Measurements from ENCODE around the gene CEP44. TPM values are rescaled to one million over a fixed set of nuclear protein-coding genes. Genes with fewer than 3 reads are reported as not detected.

Gene CEP44
- polyA plus RNA-seq, 6 donors from 2014 or later, result 6.9 to 15.5 (median 12.0) TPM

DNA sequence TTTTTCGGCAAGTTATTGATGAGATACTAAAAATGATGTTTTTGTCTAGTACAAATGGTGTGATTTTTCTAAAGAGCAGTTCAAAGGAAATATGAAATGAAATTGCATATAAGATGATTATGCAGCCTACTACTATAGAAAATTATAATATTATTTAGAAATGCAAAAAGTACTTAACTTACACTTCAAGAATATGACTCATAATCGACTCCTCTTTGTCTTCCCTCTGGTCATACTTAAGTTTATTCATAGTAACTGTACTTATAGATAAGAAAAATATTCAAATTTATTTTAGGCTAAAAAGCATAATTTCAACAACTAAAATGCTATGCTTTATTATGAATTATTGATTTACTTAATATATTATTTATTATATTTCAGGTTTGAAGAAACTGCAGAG lies 33.2 kb downstream of the CEP44 start:
- H3K4me1 Mint-ChIP-seq, result no peaks in the 10 kb centered on the region
- no peak overlapping the region for H3K4me3 Mint-ChIP-seq
- H3K27me3 Mint-ChIP-seq, result no peaks in the 10 kb centered on the region
- ATAC-seq (ENCODE audit: low read depth in 2 of 2) (no peak), DNase-seq (no peak)
- H3K9me3 Mint-ChIP-seq, result no peaks in the 10 kb centered on the region
- H3K36me3 Mint-ChIP-seq, result peaks cover 6 to 10% of the 10 kb centered on the region in 2 donors
- no peak overlapping the region for H3K27ac Mint-ChIP-seq

- Mint-ChIP-seq H3K27me3 (no peaks in the 10 kb centered on the region), H3K9me3 (no peaks in the 10 kb centered on the region), H3K4me1 (no peaks in the 10 kb centered on the region), H3K27ac (no peak overlapping the region), H3K36me3 (peaks cover 6 to 8% of the 10 kb centered on the region in 2 donors), H3K4me3 (no peak overlapping the region)
- ATAC-seq (ENCODE audit: low read depth in 2 of 2) (no peak), DNase-seq (no peak)
Measured at GRCh38 chr4:174317531-174317930, 33.8 kb downstream of the CEP44 start.

GRCh38 chr4:174318829-174319764 lies 35.4 kb downstream of the CEP44 start:
- peak; percentile 13 for DNase-seq
- no peak for ATAC-seq (ENCODE audit: low read depth in 2 of 2)
- no peak overlapping the region for H3K4me3 Mint-ChIP-seq
- H3K27ac Mint-ChIP-seq, result no peak overlapping the region
- no peaks in the 10 kb centered on the region for H3K9me3 Mint-ChIP-seq
- H3K36me3 Mint-ChIP-seq, result peaks cover 0 to 6% of the 10 kb centered on the region in 2 donors
- no peaks in the 10 kb centered on the region for H3K4me1 Mint-ChIP-seq
- no peaks in the 10 kb centered on the region for H3K27me3 Mint-ChIP-seq

- H3K4me1 Mint-ChIP-seq, result no peaks in the 10 kb centered on the region
Measured at GRCh38 chr4:174320494-174321199, 36.9 kb downstream of the CEP44 start.

DNA sequence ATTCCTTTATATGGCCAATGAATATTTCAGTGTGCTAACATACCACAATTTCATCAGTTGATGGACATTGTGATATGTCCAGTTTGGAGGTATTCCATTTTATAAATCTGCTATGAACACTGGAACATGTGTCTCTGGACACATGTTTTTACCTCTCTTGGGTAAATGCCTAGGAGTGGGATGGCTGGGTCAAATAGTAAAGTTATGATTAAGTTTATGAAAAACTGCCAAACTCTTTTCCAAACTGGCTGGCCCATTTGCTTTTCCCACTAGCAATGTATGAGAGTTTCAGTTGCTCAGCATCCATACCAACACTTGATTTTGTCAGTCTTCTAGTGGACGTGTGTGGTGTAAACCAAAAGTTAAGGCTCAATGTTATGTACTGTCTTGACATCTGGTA lies 40.5 kb downstream of the CEP44 start:
- H3K36me3 Mint-ChIP-seq, result no peaks in the 10 kb centered on the region
- DNase-seq, result no peak

More at GRCh38 chr4:174320494-174321199, 36.9 kb downstream of the CEP44 start:
- ATAC-seq (ENCODE audit: low read depth in 2 of 2) (no peak), DNase-seq (no peak)
- Mint-ChIP-seq H3K36me3 (no peaks in the 10 kb centered on the region), H3K27ac (peak overlapping the region in 2 of 6 donors; percentile 7 to 79), H3K9me3 (no peaks in the 10 kb centered on the region), H3K27me3 (no peaks in the 10 kb centered on the region), H3K4me3 (peak overlapping the region in 1 of 8 donors; percentile 48)

DNA sequence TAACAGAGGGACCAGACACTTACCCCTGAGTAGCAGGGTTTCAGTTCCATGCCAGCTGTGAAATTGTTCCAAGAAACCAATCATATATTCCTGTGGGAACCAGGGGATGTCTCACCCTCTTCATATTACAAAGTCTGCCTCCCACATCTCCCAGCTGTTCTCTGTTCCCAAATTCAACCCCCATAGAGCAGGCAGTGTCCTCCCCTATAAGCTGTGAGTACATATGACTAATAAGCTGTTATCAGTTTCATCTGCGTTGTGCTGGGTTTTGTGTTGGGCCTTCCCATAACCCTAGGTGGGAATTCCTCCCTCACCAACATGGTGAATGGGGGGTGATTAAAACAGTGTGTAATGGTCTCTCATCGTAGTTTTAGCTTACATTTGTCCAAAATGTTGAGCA lies 41.0 kb downstream of the CEP44 start:
- Mint-ChIP-seq H3K9me3 (no peaks in the 10 kb centered on the region), H3K4me3 (no peak overlapping the region), H3K36me3 (no peaks in the 10 kb centered on the region), H3K27me3 (no peaks in the 10 kb centered on the region), H3K4me1 (no peaks in the 10 kb centered on the region), H3K27ac (peak overlapping the region in 1 of 6 donors; percentile 36)
- ATAC-seq (ENCODE audit: low read depth in 2 of 2) (no peak), DNase-seq (no peak)

More for the DNA sequence above, 40.5 kb downstream of the CEP44 start:
- Mint-ChIP-seq H3K27ac (no peak overlapping the region), H3K9me3 (no peaks in the 10 kb centered on the region), H3K27me3 (no peaks in the 10 kb centered on the region), H3K4me1 (no peaks in the 10 kb centered on the region), H3K4me3 (no peak overlapping the region)
- no peak for ATAC-seq (ENCODE audit: low read depth in 2 of 2)

DNA sequence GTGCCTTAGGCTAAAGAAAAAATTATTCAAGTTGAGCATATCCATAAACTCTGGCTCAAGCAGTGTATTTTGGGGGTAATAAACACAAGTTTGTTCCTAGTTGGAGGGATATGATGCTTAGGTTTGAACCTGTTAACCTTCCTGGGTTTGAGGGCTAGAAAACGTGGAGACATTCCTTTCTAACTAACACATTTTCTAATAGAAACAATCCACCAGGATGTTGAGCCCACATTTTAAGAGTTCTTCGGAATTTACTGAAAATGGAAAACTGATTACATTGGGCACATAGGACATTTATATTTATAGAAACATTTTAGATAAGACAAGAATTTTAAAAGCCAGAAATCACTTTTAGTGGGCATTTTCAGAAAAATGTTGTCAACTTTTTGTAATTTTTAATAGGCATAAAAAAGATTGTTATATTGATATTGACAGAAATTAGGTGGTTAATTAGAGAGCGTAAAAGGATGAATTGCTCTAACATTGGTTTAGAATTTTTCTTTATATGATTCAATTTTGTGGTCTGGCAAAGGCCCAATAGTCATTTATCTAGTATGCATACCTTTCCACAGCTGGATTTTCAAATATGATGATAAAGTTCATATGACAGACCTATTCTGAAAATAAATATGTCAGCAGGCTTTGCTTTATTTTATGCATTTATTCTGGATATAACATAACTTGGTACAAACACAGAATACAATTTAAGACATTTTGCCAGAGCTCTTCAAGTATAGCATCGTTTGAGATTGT lies 49.2 kb downstream of the CEP44 start:
- no peak for DNase-seq
- H3K9me3 Mint-ChIP-seq, result no peaks in the 10 kb centered on the region
- H3K36me3 Mint-ChIP-seq, result no peaks in the 10 kb centered on the region
- H3K4me3 Mint-ChIP-seq, result no peak overlapping the region
- no peaks in the 10 kb centered on the region for H3K27me3 Mint-ChIP-seq
- no peak for ATAC-seq (ENCODE audit: low read depth in 2 of 2)
- H3K27ac Mint-ChIP-seq, result no peak overlapping the region
- H3K4me1 Mint-ChIP-seq, result no peaks in the 10 kb centered on the region

DNA sequence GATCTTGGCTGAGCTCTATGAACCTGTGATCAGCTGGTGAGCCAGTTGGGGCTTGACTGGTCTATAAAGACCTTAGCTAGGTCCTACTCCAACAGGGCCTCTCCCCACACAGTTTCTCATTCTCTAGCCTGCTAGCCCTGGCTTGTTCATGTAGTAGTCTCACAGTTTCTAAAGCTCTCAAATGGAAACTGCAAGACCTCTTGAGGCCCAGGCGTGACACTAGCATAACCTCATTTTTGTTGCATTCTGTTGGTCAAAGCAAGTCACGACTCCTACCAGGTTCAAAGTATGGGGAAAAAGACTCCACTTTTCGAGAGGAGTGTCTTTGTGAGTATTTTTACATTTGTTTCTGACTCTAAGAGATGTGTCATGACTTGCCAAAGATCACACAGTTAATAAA lies 50.9 kb downstream of the CEP44 start:
- no peaks in the 10 kb centered on the region for H3K36me3 Mint-ChIP-seq
- no peak for DNase-seq
- no peak overlapping the region for H3K4me3 Mint-ChIP-seq
- H3K27me3 Mint-ChIP-seq, result no peaks in the 10 kb centered on the region
- no peaks in the 10 kb centered on the region for H3K4me1 Mint-ChIP-seq
- no peak for ATAC-seq (ENCODE audit: low read depth in 2 of 2)
- no peak overlapping the region for H3K27ac Mint-ChIP-seq
- H3K9me3 Mint-ChIP-seq, result no peaks in the 10 kb centered on the region

DNA sequence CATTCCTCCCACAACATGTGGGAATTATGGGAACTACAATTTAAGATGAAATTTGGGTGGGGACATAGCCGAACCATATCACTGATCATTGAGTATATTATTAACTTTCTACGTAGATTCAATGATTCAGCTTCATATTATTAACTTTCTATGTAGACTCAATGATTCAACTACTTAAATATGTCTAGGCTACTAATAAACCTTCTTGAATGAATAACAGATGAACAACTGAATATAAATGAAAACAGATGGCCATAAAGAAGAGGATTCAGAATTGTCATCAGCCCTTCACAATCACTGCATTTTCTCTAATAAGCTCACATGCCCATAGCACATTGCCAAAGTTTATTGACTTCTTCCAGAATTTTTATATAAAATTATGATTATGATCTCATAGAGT lies 57.0 kb downstream of the CEP44 start:
- Mint-ChIP-seq H3K27me3 (peaks cover 7 to 14% (median 8%) of the 10 kb centered on the region in 3 donors), H3K4me1 (no peaks in the 10 kb centered on the region), H3K27ac (no peak overlapping the region), H3K36me3 (no peaks in the 10 kb centered on the region), H3K9me3 (peaks cover 0 to 4% (median 0%) of the 10 kb centered on the region in 7 donors), H3K4me3 (no peak overlapping the region)
- ATAC-seq (ENCODE audit: low read depth in 2 of 2), result no peak
- DNase-seq, result no peak

DNA sequence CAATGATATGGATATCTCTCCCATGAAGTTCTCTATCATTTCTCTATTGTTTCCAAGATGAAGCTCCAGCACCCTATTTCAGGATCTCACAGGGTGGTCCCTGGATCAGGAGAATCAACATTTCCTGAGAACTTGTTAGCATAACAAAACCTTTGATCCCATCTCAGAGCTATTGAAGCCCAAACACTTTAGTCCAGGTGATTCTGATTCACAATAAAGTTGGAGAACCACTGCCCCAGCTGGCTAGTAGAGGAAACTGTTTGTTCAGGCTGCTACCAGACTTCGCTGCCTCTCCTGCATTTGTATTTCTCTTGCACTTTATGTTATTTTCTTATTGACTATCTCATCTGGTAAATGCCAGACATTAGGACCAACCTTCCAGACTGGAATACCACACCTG lies 65.4 kb downstream of the CEP44 start:
- DNase-seq (no peak), ATAC-seq (ENCODE audit: low read depth in 2 of 2) (no peak)
- Mint-ChIP-seq H3K4me1 (no peaks in the 10 kb centered on the region), H3K36me3 (peaks cover 14 to 31% of the 10 kb centered on the region in 2 donors), H3K27me3 (peaks cover 22 to 37% (median 35%) of the 10 kb centered on the region in 3 donors), H3K4me3 (no peak overlapping the region), H3K27ac (no peak overlapping the region), H3K9me3 (peaks cover 5 to 25% (median 12%) of the 10 kb centered on the region in 7 donors)

GRCh38 chr4:174352061-174352819 lies 68.5 kb downstream of the CEP44 start:
- Mint-ChIP-seq H3K9me3 (peaks cover 4 to 24% (median 8%) of the 10 kb centered on the region in 7 donors), H3K27ac (no peak overlapping the region), H3K36me3 (peaks cover 12 to 27% of the 10 kb centered on the region in 2 donors), H3K4me3 (no peak overlapping the region), H3K4me1 (no peaks in the 10 kb centered on the region), H3K27me3 (peaks cover 22 to 25% (median 23%) of the 10 kb centered on the region in 3 donors)
- no peak for ATAC-seq (ENCODE audit: low read depth in 2 of 2)
- DNase-seq, result no peak

DNA sequence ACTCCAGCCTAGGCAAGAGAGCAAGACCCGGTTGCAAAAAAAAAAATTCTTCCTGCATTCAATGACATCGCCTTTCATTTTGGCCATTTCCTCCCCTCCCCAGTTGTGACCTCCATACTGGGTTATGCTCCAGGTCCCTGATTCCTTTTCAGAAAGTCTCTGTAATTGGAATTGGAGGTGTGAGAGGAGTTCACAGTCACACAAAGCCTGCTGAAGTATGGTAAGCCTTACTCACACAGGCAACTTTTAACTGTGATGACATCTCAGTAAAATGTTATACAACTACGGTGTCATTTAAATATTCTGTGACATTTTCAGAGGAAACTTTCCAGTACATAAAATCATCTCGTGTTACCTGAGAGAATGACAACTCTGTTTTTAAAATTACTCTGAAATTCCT lies 73.6 kb downstream of the CEP44 start:
- Mint-ChIP-seq H3K9me3 (peaks cover 0 to 2% (median 0%) of the 10 kb centered on the region in 7 donors), H3K4me3 (no peak overlapping the region), H3K4me1 (no peaks in the 10 kb centered on the region), H3K27me3 (peaks cover 5 to 23% (median 15%) of the 10 kb centered on the region in 3 donors), H3K36me3 (no peaks in the 10 kb centered on the region), H3K27ac (no peak overlapping the region)
- ATAC-seq (ENCODE audit: low read depth in 2 of 2) (no peak), DNase-seq (no peak)

DNA sequence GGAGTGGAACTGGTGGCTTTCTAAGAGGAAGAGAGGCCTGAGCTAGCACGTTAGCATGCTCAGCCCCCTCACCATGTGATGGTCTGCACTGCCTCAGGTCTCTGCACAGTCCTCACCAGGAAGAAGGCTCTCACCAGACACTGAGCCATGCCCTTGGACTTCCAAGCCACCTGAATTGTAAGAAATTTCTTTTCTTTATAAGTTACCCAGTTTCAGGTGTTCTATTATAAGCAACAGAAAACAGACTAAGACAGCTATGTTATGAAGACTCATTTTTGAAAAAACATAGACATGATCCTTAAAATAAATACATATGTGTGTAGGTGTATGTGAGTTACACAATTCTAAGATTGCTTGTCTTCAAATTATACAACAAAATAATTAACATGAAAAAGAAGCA lies 74.7 kb downstream of the CEP44 start:
- H3K4me1 Mint-ChIP-seq, result no peaks in the 10 kb centered on the region

More for the DNA sequence above, 74.7 kb downstream of the CEP44 start:
- H3K36me3 Mint-ChIP-seq, result no peaks in the 10 kb centered on the region
- ATAC-seq (ENCODE audit: low read depth in 2 of 2) (no peak), DNase-seq (no peak)
- no peak overlapping the region for H3K4me3 Mint-ChIP-seq
- no peak overlapping the region for H3K27ac Mint-ChIP-seq
- H3K27me3 Mint-ChIP-seq, result peaks cover 5 to 23% (median 15%) of the 10 kb centered on the region in 3 donors
- peaks cover 0 to 2% (median 0%) of the 10 kb centered on the region in 7 donors for H3K9me3 Mint-ChIP-seq
